T-helper 2 cell (primary cell): ENCODE measurements around the gene SLC6A15.

Source experiments
- DNase-seq, 5 experiments: peaks; one replicate each; pipeline versions ENCODE4 v3.0.0 to v3.0.0-alpha.2; 2012 to 2022
- total RNA-seq, 2 donors: gene quantifications; one replicate each; lab custom pipeline; 2026; lab: John Stamatoyannopoulos, UW

Gene SLC6A15
- total RNA-seq: 0.20 to 0.31 reads per million in 2 donors

DNA sequence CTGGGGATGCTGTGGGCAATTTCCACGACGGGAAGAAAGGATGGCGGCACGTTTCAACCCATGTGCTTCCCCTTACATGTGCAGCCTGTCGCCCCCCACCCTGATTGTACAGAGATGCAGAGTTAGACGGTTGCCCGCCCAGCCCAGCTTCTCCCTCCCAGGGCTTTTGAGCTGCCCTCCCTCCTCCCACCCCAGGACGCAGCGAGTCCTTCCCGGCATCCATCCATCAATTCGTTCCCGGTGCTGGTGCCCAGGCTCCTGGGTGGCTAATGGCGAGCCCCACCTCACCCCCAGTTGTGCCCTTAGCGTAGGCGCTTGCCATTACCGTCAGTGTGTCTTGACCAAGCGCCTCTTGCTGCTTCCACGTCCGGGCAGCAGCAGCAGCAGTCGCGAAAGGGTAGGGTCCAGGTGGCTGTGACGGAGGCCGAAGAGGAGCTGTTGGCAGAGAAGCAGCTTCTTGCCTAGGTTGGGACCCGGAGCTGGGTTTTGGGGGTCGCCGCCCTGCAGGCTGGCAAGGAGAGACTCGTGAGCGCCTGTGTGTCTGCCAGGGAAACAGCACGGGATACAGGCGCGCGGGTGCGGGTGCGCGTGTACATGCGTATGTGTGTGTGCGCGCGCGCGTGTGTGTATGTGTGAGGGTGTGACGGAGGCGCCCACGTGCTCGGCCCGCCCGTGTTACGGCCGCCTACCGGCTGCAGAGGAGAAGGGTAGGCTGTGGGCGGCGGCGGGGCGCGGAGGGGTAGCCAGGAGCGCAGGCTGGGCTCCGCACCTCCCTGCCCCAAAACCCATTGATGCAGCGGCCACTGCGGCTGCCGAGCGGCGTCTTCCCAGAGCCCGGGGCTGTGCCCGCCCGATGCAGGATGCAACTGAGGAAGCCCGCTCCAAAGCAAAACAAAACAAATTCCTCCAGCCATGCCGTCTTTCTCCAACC is at the start of gene SLC6A15:
TSS of gene SLC6A15 (minus strand) at position 602 of the 931 bp plus-strand sequence. CDS start 20,679 bp downstream, outside the sequence.
- peak in 1 of 5 experiments; percentile 74 for DNase-seq

GRCh38 chr12:84960918-84961317 is 48.3 kb upstream of the SLC6A15 start:
- DNase-seq: no peak

DNA sequence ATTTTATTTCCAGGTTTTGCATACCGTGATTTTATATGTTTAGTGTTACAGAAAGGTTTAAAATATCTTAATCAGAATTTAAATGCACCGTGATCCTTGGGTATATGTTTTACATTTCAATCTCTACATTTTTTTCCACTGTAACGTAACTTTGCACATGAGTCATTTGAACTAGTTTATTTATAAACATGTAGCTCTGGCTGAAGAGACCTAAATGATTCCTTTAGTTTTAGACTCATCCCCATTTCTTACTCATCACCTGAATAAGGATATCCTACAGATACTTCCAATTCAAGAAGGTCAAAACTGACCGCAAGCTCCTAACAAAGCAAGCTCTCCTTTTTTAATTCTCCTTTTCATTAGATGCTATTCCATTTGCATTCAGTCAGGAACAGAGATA is 42.7 kb upstream of the SLC6A15 start:
- no peak for DNase-seq

DNA sequence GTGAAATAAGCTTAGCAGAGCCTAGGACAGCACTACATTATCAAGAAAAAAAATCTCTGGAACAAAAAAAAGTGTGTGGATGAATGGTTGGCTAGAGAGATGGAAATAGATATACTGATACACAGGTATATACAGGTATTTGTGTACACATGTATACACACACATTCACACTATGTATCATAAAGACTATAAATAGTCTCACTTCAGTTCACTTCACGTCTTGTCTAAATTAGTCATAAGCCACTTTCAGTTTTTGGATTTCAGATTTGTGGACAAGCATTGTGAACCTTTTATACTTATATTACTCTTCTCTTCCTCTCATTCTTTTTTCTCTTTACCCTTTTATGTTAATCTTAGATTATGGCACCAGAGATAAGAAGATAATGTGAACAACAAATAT is 41.8 kb upstream of the SLC6A15 start:
- no peak for DNase-seq

DNA sequence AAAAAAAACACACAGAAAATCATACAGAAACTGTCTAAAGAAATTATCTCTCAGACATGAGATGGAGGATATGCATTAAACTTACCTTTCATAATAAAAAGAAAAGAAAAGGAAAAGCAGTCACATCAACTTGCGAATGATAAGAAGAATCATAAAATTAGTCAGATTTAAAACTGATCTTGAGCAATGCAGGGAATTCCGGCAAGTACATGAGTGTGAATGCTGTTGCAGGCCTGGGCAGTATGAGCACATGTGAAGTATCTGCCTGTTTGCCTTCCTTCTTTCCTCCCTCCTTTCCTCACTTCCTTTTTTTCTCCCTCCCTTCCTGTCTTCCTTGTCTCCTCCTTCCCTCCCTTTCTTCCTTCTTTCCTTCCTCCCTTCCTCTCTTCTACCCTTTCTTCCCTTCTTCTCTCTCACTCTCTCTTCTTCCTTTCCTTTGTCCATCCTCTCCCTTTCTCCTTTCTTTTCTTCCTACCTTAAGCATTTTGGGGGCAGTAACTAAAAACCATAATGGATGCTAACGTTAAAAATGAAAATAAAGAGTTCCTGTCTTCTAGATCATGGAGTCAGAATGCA is 38.5 kb upstream of the SLC6A15 start:
- DNase-seq: no peak

- no peak for DNase-seq
These were observed 34.2 kb upstream of the SLC6A15 start for GRCh38 chr12:84946753-84947152.

- no peak for DNase-seq
These were observed 24.8 kb upstream of the SLC6A15 start for GRCh38 chr12:84937415-84937814.

GRCh38 chr12:84929501-84929900 is 16.9 kb upstream of the SLC6A15 start:
- no peak for DNase-seq

DNA sequence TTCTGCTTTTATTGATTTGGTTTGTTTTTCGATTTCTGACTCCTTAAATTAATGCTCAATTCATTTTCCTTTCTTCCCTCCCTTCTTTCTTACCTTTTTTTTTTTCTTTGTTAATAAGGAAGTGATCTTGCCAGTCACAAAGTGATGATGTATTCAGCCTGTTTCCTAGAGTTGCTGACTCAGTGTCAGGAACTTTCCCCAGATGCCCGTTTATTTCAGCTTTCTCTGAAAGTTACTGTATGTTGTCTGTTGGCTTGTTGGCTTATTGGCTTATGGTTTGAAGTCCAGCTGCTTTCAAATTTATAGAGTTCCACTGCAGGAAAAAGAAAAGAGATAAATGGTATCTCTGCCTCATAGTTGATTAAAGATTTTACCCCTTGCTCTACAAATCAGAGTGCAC is 12.4 kb upstream of the SLC6A15 start:
- no peak for DNase-seq

- no peak for DNase-seq
These were observed 10.1 kb upstream of the SLC6A15 start for GRCh38 chr12:84922693-84923092.

- DNase-seq: no peak
These were observed 7.7 kb upstream of the SLC6A15 start for GRCh38 chr12:84920331-84920730.

- no peak for DNase-seq
These were observed 6.7 kb upstream of the SLC6A15 start for GRCh38 chr12:84919271-84919670.

- no peak for DNase-seq
These were observed 523 bp upstream of the SLC6A15 start for GRCh38 chr12:84913129-84913515.

- peak in 1 of 5 experiments; percentile 41 for DNase-seq
These were observed 1.1 kb downstream of the SLC6A15 start for GRCh38 chr12:84911271-84912197.

DNA sequence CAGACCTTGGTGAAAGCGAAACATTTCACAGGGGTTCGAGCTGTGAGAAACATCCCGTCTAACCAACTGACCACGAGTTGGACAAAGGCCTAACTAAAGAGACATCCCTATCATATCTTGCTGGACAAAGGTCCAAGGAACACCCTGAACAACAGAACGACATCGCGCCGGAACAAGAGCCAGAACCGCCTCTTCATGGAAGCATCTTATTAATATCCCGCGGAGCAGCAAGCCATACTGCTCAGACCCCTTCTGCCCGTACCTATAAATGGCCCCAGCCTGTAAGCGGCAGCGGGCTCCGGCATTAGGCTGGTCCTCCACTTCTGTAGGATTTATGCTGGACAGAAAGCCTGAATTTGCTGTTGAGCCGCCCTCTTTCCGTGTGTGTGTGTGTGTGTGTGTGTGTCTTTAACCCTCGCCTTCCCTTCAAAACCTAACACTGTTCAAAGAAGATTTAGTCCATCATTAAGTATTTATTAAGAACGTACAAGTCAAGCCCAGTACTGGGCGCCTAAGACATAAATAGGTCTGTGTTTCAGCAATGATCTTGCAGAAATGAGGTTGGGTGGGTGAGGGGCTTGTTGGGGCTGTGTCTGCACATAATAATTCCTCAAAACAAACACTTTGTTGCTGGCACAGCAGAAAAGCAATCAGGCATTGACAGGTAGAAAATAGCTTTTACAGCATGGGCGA is 1.9 kb downstream of the SLC6A15 start:
- DNase-seq: peak in 1 of 5 experiments; percentile 5

DNA sequence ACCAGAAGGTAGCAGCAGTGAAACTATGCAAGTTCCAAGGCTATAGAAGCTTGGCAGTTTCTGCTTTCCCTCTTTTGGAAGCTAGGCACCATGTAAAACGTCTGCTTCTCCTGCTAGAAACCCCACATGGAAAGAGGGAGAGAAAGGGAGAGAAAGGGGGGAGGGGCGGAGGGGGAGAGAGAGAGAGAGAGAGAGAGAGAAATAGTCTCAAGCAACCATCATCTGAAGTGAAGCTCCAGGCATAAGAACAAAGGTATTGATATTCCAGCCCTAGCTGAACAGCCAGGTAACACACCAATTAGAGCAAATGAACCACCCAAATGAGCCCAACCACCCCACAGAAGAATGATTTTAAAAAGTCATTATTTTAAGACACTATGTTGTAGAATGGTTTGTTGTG is 8.5 kb downstream of the SLC6A15 start:
- DNase-seq: no peak

GRCh38 chr12:84891106-84891838 is 21.3 kb downstream of the SLC6A15 start:
- DNase-seq: no peak

GRCh38 chr12:84889818-84890217 is 22.8 kb downstream of the SLC6A15 start:
- DNase-seq: no peak

- no peak for DNase-seq
These were observed 23.7 kb downstream of the SLC6A15 start for GRCh38 chr12:84888861-84889260.

DNA sequence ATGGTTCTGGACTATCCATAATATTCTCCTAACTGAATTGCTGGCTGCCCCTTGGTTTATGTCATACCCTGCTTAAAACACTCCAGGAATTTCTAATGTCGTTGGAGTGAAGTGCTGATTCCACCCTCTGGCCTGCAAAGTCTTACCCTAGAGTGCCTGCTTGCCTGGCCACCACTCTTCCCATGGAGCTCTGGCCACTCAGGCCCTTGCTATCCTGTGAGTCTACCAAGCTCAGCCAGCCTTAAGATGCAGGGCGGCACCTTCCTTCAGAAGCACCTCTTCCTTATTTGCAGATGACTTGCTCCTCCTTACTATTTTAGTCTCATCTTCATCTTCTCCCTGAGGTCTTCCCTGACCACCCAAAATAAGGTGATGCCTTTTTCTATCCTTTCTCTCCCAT is 35.3 kb downstream of the SLC6A15 start:
- DNase-seq: no peak

GRCh38 chr12:84875241-84875640 is 37.4 kb downstream of the SLC6A15 start:
- DNase-seq: no peak

DNA sequence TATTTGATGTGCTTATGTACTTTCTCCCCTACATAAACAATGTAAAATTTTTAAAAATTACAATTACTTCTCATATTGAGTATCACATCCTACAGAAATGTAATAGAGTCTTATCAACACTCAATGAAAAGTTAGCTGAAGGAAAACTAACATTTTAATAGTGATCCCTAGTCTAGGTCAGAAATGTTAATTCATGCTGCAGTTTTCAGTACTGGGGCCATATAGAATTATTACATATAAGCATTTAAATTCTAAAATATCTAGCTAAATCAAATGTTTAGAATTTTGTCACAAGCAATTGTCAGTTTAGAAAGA is 37.8 kb downstream of the SLC6A15 start:
- no peak for DNase-seq
